ENCODE data around the gene ALDH3B1. TPM values are rescaled to one million over a fixed set of nuclear protein-coding genes. Genes with fewer than 3 reads are reported as not detected.
A peak's percentile ranks its signal among the peaks of the same experiment; 100 is the strongest.

ALDH3B1 gene
- total and polyA plus RNA-seq, 2 donors from 2014 or later: 20.9 to 42.7 TPM

GRCh38 chr11:68006606-68007166 is 3.4 kb upstream of the ALDH3B1 start:
- H3K9me3 ChIP-seq (ENCODE audit: control insufficient read depth in 2 of 3, insufficient read depth in 1 of 3, low read length in 3 of 3): no peaks in the 10 kb centered on the region
- no peak for FAIRE-seq
- intact Hi-C loops (cut with DNase I): no loop called here
- no peak for TF ChIP-seq CTCF (IDR thresholded peaks at IDR 0.05; ENCODE audit: borderline replicate concordance, extremely low read depth, insufficient read depth)
- no peaks in the 10 kb centered on the region for H3K36me3 ChIP-seq (ENCODE audit: control insufficient read depth in 2 of 3, insufficient read depth in 3 of 3, low read length in 3 of 3)
- no peak overlapping the region for H3K27ac ChIP-seq (ENCODE audit: low read depth in 2 of 2, low read length in 2 of 2)
- H3K9ac ChIP-seq (ENCODE audit: low read length in 3 of 3): no peak overlapping the region
- H3K27me3 ChIP-seq (ENCODE audit: control insufficient read depth, insufficient read depth, low read length): no peaks in the 10 kb centered on the region
- peaks cover 0 to 19% (median 10%) of the 10 kb centered on the region in 3 donors for H3K4me1 ChIP-seq (ENCODE audit: control insufficient read depth in 2 of 3, insufficient read depth in 2 of 3, low read depth in 1 of 3, low read length in 3 of 3)
- H3K4me3 ChIP-seq (ENCODE audit: low read length in 3 of 3): no peak overlapping the region
- peak in 1 of 5 donors; percentile 53 for DNase-seq

DNA sequence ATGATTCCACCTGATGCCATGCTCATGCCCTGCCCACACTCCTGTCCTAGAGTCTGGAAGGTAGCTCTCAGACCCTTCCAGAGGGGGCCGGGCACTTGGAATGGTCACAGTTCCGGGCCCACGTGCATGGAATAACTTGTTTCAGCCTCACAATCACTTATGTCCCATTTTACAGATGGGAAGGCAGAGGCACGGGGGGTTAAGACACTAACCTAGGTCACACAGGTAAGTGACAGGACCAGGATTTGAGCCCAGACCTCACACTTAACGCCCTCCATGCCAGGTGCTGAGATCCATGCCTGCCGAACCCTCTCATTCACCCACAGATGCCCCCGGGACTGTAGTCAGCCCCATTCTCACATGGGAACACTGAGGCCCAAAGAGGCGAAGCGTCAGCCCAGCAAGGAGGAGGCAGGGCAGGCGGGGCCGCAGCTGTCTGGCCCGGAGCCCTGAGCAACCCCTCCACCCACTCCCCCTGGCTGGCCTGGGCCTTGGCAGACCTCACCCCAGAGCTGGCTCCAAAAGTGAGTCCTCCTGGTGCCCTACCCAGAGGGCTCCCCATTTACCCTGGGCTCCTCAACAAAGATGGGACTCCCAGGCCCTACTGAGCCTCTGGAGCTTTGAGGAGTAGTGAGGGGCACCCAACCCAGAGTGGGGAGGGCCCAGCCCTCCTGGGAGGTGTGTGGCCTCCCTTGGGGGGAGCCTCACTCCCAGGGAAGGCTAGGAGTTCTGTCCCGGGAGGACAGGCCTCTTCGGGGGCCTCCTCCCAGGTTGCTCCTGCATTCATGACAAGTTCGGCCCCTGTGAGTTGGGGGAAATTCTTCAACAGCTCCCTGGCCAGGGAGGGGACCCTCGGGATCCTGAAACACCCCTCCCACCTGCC is 2.4 kb upstream of the ALDH3B1 start:
- H3K9me3 ChIP-seq (ENCODE audit: control insufficient read depth in 2 of 3, insufficient read depth in 1 of 3, low read length in 3 of 3): no peaks in the 10 kb centered on the region
- H3K27me3 ChIP-seq (ENCODE audit: control insufficient read depth, insufficient read depth, low read length): no peaks in the 10 kb centered on the region
- TF ChIP-seq CTCF (IDR thresholded peaks at IDR 0.05; ENCODE audit: borderline replicate concordance, extremely low read depth, insufficient read depth): no peak
- intact Hi-C loops (cut with DNase I): no loop called here
- H3K27ac ChIP-seq (ENCODE audit: low read depth in 2 of 2, low read length in 2 of 2): no peak overlapping the region
- peak in 2 of 5 donors; percentile 33 to 75 for DNase-seq
- peaks cover 0 to 27% (median 18%) of the 10 kb centered on the region in 3 donors for H3K4me1 ChIP-seq (ENCODE audit: control insufficient read depth in 2 of 3, insufficient read depth in 2 of 3, low read depth in 1 of 3, low read length in 3 of 3)
- H3K4me3 ChIP-seq (ENCODE audit: low read length in 3 of 3): no peak overlapping the region
- no peak for FAIRE-seq
- no peak overlapping the region for H3K9ac ChIP-seq (ENCODE audit: low read length in 3 of 3)
- H3K36me3 ChIP-seq (ENCODE audit: control insufficient read depth in 2 of 3, insufficient read depth in 3 of 3, low read length in 3 of 3): no peaks in the 10 kb centered on the region

DNA sequence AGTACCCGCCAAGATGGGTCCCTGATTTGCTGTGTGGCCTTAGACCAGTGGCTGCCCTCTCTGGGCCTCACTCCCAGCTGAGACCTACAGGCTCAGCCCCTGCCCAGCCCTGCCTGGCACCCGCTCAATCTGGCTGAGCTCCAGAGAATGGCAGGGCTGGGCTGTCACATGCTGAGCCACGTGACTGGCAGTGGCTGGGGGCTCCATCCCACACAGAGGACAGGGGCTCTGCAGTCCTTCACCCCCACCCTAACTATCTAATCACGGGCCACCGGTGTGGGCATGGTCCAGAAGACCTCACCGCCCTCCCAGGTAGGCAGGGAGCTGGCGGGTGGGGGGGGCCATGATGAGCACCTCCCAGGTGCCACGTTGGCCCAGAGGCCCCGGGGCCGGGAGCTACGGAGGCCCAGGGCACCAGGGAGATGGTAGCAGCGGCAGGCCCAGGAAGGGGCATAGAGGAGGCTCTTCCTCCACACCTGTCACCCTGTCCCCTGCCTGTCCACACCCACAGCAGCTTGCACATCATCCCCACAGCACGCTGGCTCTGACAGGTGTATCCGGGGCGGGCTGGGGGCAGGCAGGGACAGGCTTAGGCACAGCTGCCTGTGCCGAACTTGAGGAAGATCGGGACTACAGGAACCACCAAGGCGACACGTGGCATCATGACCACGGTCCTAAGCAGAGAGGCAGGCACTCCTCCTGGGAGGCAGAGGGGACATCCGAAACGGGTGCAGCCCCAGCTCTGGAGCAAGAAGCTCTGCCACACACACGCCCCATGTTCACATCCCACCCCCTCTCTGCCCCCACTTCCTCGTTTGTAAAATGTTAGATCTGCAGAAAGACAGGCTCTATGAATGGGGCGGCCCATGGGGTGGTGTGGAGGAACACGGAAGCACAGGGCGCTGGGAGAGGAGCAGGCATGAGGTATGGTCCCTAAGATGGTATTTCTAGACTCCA is 1.5 kb upstream of the ALDH3B1 start:
- intact Hi-C loops (cut with DNase I): no loop called here
- DNase-seq (peak in 1 of 5 donors; percentile 82), FAIRE-seq (no peak)
- peak overlapping the region in 1 of 2 donors; percentile 34 for H3K27ac ChIP-seq (ENCODE audit: low read depth in 2 of 2, low read length in 2 of 2)
- no peaks in the 10 kb centered on the region for H3K36me3 ChIP-seq (ENCODE audit: control insufficient read depth in 2 of 3, insufficient read depth in 3 of 3, low read length in 3 of 3)
- TF ChIP-seq CTCF (IDR thresholded peaks at IDR 0.05; ENCODE audit: borderline replicate concordance, extremely low read depth, insufficient read depth): no peak
- H3K9me3 ChIP-seq (ENCODE audit: control insufficient read depth in 2 of 3, insufficient read depth in 1 of 3, low read length in 3 of 3): no peaks in the 10 kb centered on the region
- peak overlapping the region in 1 of 3 donors; percentile 26 for H3K9ac ChIP-seq (ENCODE audit: low read length in 3 of 3)
- peak overlapping the region in 1 of 3 donors; percentile 15 for H3K4me3 ChIP-seq (ENCODE audit: low read length in 3 of 3)
- peaks cover 0 to 34% (median 18%) of the 10 kb centered on the region in 3 donors for H3K4me1 ChIP-seq (ENCODE audit: control insufficient read depth in 2 of 3, insufficient read depth in 2 of 3, low read depth in 1 of 3, low read length in 3 of 3)
- no peaks in the 10 kb centered on the region for H3K27me3 ChIP-seq (ENCODE audit: control insufficient read depth, insufficient read depth, low read length)
